Posterior vena cava (tissue), 2 donors: ENCODE measurements around the gene CAMTA2. TPM values are rescaled to one million over a fixed set of nuclear protein-coding genes. Genes with fewer than 3 reads are reported as not detected.
A peak's percentile ranks its signal among the peaks of the same experiment; 100 is the strongest.

Experiments
- DNase-seq: peaks from one replicate; pipeline ENCODE4 v3.0.0-alpha.2; 2020; ENCODE audit warnings: low spot score
- intact Hi-C, 2 donors: fragments of 100-400 bp; cut with DNase I; formaldehyde crosslinking; loops; one replicate each; pipeline versions ENCODE4 v1.14.1 to v1.14.2; 2022 to 2023
- total RNA-seq, 2 donors: library from RNA; stranded (reverse); fragmentation: NEBNext Ultra II Directional; extraction: Animal tissue kit (Norgen Biotek cat#: 25700); gene quantifications; one replicate each; pipeline ENCODE4 v1.2.1, GENCODE V29; 2021
- donor health status: DM: yes; HTN: yes; CAD: no.
- donor health status: DM: yes; HTN: yes; CAD: no.

CAMTA2 gene
- total RNA-seq, 2 donors from 2014 or later = 52.0 to 72.2 TPM

GRCh38 chr17:4949321-4950074 is 38.0 kb downstream of the CAMTA2 start:
- intact Hi-C loops = loop anchor here in 1 of 2 donors (10.0 kb wide), 1 partner anchor 245 kb away; the partner anchor contains the start of gene ZNF594
- peak; percentile 93 for DNase-seq

GRCh38 chr17:4948931-4949320 is 38.5 kb downstream of the CAMTA2 start:
- intact Hi-C loops = no loop called here
- peak; percentile 95 for DNase-seq

DNA sequence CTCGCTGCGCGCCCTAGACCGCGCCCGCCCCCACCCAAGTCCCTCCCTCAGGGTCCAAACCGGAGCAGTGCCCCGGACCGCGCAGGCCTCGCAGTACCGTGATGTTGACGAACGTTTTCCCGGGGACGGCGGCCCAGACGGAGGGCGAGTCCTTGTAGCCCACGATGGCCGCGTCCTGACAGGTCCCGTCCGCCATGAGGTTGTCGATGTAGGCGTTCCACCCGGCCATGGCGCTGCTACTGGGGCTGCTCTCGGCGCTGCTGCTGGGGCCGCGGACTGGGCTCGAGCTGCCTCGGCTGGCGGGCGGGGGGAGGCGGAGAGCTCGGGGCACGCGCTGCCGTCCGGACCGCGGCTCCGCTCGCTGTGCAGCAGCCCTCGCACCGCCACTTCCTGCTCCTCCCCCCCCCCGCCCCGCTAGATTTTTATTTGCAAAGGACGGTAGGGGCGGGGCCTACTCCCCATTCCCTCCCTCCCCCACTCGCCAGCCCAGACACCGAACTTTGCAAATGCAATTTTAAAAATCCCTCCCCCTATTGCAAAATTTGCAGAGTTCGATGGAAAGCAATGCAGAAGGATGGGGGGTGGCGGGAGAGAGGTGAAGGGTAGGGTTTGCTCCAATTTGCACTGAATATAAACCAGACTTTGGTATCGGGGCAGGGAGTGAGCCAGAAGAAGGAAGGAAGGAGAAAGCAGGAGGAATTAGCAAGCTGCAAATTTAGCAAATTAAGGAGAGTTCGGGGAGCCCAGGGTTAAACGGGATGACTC is 39.1 kb downstream of the CAMTA2 start, which contains the start of gene PFN1:
Gene PFN1, minus strand, starts transcription at position 365 of the 765 bp plus-strand sequence. Its CDS starts 136 bp downstream, at position 229.
- intact Hi-C loops = no loop called here
- peak; percentile 97 for DNase-seq

GRCh38 chr17:4947411-4948165 is 39.9 kb downstream of the CAMTA2 start:
- intact Hi-C loops = no loop called here
- peak; percentile 90 for DNase-seq

DNA sequence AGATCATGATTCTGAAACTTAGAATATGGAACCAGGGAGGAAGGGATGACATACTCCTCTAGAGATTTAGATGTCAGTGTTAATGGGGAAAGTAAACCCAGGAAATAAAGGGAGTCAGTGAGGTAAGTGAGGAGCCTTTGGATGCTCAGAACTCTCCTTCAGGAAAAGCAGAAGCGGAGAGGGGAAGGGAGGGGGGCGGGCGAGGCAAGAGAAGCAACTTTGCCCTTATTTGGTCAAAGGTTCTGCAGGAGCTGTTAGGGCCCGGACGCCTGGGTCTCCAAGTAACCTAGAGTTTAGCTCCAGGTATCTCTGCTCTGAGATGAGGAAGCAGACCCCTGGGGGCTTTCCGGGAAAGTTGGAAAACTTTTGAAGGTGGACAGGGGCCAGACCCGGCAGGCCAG is 40.5 kb downstream of the CAMTA2 start:
- intact Hi-C loops = no loop called here
- no peak for DNase-seq

DNA sequence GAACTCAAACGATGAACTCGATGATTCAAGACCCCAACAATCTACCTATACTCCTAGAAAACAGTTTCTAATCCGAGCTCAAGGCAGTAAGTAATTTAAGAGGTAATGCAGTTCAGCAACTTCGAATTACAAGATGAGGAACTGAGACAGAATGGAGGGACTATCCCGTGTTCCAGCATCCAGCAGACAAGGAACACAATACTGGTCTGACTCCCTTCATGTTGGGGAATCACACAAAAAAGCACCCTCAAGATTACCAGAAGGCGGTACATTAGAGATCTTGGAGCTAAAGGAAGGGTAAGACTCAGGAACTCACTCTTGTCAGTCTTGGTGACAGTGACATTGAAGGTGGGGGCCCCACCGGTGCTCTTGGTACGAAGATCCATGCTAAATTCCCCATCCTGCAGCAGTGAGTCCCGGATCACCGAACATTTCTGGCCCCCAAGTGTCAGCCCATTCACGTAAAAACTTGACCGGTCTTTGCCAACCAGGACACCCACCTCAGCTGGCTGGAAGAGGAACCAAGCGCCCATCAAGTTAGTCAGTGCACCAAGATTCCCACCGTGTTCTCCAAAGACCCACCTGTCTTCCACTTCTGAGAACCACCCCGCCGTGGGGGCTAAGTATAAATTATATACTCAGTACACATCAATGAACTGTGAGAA is 41.0 kb downstream of the CAMTA2 start:
- intact Hi-C loops = no loop called here
- DNase-seq = no peak

DNA sequence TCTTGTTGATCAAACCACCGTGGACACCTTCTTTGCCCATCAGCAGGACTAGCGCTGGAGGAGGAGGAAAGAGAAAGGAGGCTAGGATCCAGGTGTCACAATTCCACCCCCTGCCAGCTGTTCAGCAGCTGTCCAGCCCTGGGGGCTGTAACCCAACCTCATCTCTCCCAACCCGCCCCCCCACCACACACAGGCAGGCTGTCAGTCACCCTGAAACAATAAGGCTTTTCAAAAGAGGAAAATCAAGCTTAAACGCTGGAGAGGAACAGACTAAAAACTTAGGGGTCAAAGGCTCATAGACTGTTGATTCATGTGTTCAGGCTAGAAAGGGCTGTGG is 41.6 kb downstream of the CAMTA2 start:
- intact Hi-C loops = no loop called here
- no peak for DNase-seq

DNA sequence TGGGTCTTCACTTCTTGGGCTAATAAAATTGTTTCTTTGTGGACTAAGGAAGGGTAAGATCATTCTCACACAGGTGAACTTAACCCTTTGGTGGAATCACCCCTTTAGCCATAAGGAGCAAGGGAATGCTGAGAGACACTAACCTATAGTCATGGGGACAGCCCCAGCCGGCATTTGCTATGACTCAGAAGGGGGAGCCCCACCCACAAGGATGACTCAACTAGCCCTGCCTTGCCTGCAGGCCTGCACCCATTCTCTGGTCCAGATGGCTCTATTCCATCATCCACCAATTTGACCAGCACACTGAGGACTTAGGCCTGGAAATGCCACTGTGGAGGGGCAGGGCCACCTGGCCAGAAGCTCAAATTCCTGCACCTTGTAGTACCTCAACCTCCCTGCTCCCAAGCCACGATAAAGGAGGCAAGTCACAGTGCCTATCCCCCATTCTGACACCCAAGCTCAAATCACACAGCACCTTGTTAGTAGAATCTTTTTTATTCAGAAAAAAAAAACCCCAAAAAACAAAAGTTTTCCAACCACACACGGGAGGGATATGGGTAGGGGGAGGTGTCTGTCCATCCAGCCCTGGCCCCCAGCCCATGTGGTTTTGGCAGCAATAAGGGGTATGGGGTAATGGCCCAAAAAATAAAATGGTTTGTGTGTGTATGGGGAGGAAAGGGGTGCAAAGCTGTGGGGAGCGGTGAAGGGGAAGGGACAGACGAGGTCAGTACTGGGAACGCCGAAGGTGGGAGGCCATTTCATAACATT is 42.1 kb downstream of the CAMTA2 start:
- intact Hi-C loops = no loop called here
- peak; percentile 95 for DNase-seq

DNA sequence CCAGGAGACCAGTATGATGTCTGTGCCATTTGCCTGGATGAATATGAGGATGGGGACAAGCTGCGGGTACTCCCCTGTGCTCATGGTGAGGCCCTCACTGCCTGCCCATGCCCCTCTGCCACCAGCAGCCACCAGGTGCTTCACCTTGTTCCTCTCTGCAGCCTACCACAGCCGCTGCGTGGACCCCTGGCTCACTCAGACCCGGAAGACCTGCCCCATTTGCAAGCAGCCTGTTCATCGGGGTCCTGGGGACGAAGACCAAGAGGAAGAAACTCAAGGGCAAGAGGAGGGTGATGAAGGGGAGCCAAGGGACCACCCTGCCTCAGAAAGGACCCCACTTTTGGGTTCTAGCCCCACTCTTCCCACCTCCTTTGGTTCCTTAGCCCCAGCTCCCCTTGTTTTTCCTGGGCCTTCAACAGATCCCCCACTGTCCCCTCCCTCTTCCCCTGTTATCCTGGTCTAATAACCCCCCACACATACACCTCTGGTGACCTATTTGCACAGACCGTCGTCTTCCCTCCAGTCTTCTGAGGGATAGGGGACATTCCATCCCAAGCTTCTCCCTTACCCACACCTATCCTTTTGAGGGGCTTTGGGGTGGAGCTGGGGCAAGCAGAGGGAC is 42.8 kb downstream of the CAMTA2 start:
- DNase-seq = no peak
- intact Hi-C loops = no loop called here

DNA sequence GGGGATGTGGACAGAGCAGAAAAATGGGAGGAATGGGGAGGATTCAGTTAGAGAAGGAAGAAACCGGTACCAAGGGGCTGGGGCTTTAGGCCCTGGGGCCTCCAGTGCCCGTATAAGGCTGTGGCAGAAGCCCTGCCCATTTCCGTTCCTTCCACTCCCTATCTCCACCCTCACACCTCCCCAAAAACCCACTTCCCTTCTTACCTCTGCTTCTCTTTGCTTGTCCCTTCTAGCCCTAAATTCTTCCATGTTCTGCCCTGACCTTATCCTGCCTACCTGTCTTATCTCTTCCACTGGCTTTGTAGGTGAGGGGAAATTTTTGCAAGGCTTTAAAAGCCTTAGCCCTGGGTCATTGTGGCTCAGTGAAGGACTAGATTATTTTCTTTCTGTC is 43.3 kb downstream of the CAMTA2 start:
- intact Hi-C loops = no loop called here
- no peak for DNase-seq

- intact Hi-C loops = no loop called here
- DNase-seq = no peak
Observed at GRCh38 chr17:4942760-4943508, 44.5 kb downstream of the CAMTA2 start.

DNA sequence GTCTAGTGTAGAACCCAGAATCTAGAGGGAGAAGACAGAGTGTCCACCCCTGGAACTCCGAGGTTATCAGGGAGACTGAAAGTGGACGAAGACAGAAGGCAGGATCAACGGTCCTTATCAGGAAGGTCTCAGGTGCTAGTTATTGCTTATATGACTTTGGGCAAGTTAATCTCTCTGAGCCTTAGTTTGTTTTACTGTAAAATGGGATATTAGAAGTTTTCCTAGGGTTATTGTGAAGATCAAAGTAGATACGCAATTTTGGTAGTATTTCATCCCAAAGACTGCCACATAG is 46.2 kb downstream of the CAMTA2 start:
- DNase-seq = no peak
- intact Hi-C loops = no loop called here

DNA sequence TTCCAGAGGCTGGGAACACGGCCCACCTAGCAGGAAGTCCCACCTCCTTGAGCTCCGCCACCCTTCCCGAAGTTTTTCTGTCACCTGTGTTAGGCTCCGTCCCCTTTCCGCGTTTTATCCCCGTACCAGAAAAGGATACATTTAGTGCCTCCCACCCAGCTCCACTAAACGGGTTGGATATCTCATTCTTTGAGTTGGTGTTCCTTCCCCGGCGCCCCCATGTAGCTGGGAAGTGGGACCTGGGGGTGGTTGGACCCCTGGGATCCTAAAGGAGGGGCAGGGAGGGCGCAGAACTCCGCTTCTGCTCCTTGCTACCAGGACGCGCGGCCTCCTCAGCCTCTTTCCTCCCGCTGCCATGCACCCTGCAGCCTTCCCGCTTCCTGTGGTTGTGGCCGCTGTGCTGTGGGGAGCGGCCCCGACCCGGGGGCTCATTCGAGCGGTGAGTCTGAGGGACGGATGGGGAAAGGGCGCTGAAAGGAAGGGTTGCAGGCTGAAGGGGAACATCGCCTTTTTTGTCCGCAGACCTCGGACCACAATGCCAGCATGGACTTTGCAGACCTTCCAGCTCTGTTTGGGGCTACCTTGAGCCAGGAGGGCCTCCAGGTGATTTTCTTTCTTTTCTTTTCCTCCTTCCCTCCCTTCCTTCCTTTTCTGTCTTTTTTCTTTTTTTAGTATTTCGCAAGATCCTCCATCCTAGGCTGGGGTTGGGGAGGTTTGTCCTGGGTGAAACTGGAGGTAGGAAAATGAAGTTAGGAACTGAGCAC is 46.7 kb downstream of the CAMTA2 start:
- no peak for DNase-seq
- intact Hi-C loops = no loop called here

DNA sequence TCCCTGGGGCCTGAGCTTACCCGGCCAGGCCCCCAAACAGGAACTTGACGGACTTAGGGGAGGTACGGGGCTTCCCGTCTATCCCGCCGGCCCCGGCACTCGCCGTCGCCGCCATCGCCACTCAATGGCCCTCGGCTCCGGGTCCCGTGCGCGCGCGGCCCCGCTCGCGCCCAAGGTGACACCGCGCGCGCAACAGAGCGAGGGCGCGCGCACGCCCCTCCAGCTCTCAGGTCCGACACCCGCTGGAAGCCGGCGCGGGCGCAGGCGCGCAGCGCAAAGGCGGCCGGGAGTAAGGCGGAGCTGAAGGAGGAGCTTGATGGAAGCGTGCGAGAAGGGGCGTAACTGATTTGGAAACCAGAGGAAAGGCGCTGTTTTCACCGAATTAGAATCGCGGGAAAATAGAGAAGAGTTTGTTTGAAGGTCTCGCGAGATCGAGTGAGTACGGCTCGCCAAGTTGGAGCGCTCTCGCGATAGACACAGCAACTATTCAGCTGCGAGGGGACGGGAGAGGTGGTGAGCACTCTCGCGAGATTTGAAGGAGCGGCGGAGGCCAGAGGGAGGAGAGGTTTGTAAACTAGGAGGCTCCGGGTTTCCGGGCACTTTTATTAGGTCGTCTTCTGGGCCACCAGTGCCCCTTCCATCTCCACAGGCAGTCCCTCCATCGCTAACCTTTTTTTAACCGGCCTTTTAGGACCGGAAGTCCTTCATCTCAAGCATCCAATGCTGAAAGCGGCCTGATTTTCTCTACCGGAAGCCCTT is 47.5 kb downstream of the CAMTA2 start, which contains the start of the genes RNF167 and SLC25A11:
Gene RNF167, plus strand, starts transcription at position 473 of the 759 bp plus-strand sequence. CDS start 642 bp downstream, outside the sequence.
Gene SLC25A11, minus strand, starts transcription at position 251 of the 759 bp plus-strand sequence. Its CDS starts 136 bp downstream, at position 115.
- peak; percentile 99 for DNase-seq
- intact Hi-C loops = no loop called here

DNA sequence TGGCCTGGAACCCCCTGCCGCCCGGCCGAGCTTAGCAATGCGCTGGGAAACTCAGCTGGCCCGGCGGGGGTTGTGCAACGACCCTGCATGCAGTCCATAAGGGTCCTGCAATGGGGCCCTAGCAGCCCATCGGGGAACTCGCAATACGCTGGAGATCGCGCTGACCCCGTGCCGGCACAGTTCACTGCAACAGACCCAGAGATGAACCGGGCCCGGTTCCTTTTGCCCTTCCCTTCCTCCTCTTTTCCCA is 48.0 kb downstream of the CAMTA2 start:
- DNase-seq = no peak

DNA sequence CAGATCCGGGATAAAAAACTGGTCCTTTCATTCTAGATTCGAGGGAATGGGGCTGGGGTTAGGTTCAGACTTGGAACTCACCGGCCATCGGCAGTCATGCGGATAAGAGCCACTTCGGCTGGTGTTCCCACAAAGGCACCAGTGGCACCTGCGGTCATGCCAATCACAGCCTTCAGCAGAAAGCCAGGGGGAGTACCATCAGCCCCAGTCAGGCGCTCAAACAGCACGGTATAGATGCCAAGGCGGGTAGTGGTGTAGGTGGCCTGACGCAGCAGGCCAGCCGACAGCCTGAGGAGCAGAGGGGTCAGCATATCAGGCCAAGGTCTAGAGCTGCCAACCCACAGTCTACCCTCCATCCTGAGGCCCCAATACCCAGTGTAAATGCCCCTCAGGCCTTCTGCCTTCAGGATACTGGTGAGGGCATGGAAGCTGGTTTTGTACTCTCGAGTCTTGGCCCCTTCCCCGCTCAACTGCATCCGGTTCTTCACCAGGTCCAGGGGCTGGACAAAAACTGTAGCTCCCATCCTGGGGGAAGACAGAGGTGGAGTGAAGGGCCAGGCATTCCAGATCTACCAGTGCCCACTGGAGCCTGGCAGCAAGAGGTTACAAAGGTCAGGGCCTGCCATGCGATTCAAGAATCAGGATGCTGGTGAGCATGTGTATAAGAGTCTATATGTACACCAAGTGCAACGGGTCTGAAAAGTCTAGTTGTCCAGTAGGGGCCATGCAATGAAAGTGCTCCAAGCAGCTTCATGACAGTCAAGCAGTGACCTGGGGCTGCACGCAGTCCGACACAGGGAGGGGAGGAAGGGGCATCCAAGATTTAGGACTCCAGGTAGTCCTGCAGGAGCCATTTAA is 48.6 kb downstream of the CAMTA2 start:
- intact Hi-C loops = no loop called here
- no peak for DNase-seq

More for the DNA sequence above, 48.0 kb downstream of the CAMTA2 start:
- intact Hi-C loops = no loop called here
